Upper lobe of right lung (tissue), 1 donor: ENCODE data around the gene PAWR. TPM values are rescaled to one million over a fixed set of nuclear protein-coding genes. Genes with fewer than 3 reads are reported as not detected.

Source experiments
- ATAC-seq: fragments of 200-7000 bp; cut with Tn5 transposase; one replicate; pipeline ENCODE4 v1.9.1; 2020; ENCODE audit warnings: mild to moderate bottlenecking, moderate library complexity
- DNase-seq: peaks from one replicate; pipeline ENCODE4 v3.0.0-alpha.2; 2020
- H3K27ac ChIP-seq: fragments of 200-600 bp; one replicate; pipeline ENCODE4 v1.8.0; 2022
- H3K27me3 ChIP-seq: fragments of 200-600 bp; one replicate; pipeline ENCODE4 v1.8.0; 2022; ENCODE audit warnings: mild to moderate bottlenecking
- H3K36me3 ChIP-seq: fragments of 200-600 bp; one replicate; pipeline ENCODE4 v1.8.0; 2022
- H3K4me1 ChIP-seq: fragments of 200-600 bp; one replicate; pipeline ENCODE4 v1.8.0; 2022
- H3K4me3 ChIP-seq: fragments of 200-600 bp; one replicate; pipeline ENCODE4 v1.8.0; 2022; ENCODE audit warnings: mild to moderate bottlenecking
- H3K9me3 ChIP-seq: fragments of 200-600 bp; one replicate; pipeline ENCODE4 v1.8.0; 2022
- intact Hi-C: fragments of 100-400 bp; cut with DNase I; formaldehyde crosslinking; loops from one replicate; pipeline ENCODE4 v1.11.0; 2022
- total RNA-seq: library from RNA; stranded (reverse); fragmentation: NEBNext Ultra II Directional; extraction: Animal tissue kit (Norgen Biotek cat#: 25700); gene quantifications from one replicate; pipeline ENCODE4 v1.2.1, GENCODE V29; 2021
- TF ChIP-seq, protein P1 (sequence below): fragments of 200-600 bp; IDR thresholded peaks from one replicate; pipeline ENCODE4 v1.8.0; 2022; ENCODE audit warnings: antibody characterized with exemption
- donor health status: DM: no; HTN: yes; CAD: no; lungs with severe emphysema.

The PAWR gene
- total RNA-seq, 1 donor from 2014 or later: 73.5 TPM

DNA sequence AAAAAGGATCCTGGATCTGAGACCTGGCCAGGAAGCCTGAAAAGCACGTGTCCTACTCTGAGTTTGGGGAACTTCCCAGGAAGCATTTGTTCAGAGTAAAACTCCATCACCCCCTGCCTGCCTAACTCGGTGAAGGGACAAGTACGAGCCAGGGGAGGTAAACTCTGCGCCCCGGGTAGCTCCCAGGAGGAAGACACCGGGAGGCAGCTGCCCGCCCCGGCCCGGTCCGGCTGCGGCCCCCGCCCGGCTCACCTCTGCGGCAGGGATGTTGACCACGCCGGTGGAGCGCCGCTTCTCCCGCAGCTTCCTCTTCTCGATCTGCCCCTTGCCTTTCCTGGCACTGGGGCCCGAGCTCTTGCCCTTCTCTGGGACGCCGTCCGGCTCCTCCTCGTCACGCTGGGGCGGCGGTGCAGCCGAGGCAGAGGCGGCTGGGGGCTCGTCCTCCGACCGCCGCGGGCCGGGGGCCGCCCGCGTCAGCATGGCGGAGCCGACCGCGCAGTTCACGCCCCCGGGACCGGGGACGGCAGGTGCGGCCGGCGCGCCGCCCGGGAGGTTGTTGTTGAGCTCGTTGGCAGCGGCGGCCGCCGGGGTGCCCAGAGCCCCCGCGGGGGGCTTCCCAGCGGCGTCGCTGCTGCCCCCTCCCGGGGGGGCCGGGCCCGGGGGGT lies 1.2 kb downstream of the PAWR start:
- Histone ChIP-seq H3K36me3 (no peaks in the 10 kb centered on the region), H3K27ac (peak overlapping the region; percentile 84), H3K4me3 (peak overlapping the region; percentile 91), H3K4me1 (peaks cover 12% of the 10 kb centered on the region), H3K9me3 (no peaks in the 10 kb centered on the region), H3K27me3 (no peaks in the 10 kb centered on the region)
- DNase-seq: peak; percentile 76
- intact Hi-C loops: no loop called here
- ATAC-seq: peak; percentile 22
- TF ChIP-seq, protein P1, sequence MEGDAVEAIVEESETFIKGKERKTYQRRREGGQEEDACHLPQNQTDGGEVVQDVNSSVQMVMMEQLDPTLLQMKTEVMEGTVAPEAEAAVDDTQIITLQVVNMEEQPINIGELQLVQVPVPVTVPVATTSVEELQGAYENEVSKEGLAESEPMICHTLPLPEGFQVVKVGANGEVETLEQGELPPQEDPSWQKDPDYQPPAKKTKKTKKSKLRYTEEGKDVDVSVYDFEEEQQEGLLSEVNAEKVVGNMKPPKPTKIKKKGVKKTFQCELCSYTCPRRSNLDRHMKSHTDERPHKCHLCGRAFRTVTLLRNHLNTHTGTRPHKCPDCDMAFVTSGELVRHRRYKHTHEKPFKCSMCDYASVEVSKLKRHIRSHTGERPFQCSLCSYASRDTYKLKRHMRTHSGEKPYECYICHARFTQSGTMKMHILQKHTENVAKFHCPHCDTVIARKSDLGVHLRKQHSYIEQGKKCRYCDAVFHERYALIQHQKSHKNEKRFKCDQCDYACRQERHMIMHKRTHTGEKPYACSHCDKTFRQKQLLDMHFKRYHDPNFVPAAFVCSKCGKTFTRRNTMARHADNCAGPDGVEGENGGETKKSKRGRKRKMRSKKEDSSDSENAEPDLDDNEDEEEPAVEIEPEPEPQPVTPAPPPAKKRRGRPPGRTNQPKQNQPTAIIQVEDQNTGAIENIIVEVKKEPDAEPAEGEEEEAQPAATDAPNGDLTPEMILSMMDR: no peak

DNA sequence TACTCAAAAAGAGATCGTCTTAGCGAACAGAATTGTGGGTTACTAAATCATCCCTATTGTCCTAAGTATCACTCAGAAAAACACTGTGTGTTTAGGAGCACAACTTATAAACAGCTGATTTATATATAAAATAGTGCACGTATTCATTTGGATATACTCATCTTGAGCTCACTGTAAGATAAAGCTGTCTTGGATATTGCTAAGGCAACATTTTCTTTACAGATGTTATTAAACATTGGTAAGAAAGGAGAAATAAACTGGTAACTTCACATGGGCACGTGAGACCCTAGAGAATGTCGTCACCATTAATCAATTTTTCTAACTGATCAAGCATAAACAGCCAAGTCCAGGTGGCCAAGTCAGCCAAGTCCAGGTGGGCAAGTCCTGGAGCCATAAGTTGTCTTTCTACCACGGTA lies 1.7 kb downstream of the PAWR start:
- peaks cover 12% of the 10 kb centered on the region for H3K4me1 ChIP-seq
- ATAC-seq (no peak), DNase-seq (no peak)
- intact Hi-C loops: no loop called here
- peak overlapping the region; percentile 91 for H3K4me3 ChIP-seq
- no peaks in the 10 kb centered on the region for H3K9me3 ChIP-seq
- H3K27me3 ChIP-seq: no peaks in the 10 kb centered on the region
- TF ChIP-seq, protein P1: no peak
- H3K36me3 ChIP-seq: no peaks in the 10 kb centered on the region
- H3K27ac ChIP-seq: peak overlapping the region; percentile 84

DNA sequence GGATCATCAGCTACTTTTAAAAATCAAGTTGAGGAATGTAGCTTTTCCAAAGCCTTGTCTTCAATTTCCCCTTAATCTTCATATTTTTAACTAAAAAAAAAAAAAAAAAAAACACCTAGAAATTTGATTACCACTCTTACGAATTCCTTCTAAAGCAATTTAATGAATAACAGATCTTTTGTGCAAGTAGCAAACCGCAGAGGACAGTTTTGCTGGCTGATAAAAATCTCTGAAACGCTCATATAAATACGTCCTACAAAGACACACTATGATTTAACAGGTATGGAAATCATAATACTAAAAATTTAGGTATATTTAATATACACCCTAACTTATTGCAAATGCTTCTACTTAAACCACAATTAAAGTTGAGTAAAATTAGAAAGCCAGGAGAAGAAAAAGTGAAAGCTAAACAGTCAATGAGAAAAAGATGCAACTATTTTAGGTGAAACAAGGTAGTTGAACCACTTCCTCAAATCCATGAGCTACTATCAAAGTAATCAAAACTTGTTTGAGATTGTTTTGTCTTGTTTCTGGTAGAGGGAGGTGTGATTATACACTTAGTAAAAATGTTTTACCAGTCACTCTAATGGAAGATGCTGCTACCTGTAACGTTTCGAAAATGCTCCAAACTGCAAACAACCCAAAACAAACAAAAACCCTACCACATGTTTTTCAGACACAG lies 2.2 kb downstream of the PAWR start:
- no peaks in the 10 kb centered on the region for H3K27me3 ChIP-seq
- H3K4me1 ChIP-seq: peaks cover 12% of the 10 kb centered on the region
- TF ChIP-seq, protein P1: no peak
- DNase-seq (no peak), ATAC-seq (no peak)
- intact Hi-C loops: no loop called here
- no peaks in the 10 kb centered on the region for H3K9me3 ChIP-seq
- peak overlapping the region; percentile 91 for H3K4me3 ChIP-seq
- no peaks in the 10 kb centered on the region for H3K36me3 ChIP-seq
- H3K27ac ChIP-seq: peak overlapping the region; percentile 84

DNA sequence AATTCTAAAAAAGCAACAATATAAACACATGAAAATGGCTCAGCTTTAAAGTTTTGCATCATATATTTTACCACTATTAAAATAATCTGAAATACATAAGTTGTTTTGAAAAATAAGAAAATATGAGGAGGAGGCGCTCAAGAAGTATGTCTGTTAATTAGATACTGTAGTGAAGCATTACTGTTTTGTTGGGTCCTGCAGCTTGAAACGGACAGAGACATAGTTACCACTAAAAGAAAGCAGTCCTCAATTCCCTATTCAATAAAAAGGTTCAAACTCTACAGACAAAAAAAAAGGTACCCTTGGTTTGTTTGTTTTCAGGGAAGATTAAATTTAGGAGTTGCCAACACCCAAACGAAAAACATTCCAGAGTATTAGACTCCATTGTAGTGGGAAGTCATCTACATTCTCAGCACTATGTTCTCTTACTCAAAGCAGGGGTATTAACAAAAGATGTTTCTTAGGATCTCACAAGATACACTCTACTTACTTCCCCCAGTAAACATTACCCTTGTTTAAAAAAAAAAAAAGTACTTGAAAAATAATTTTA lies 3.0 kb downstream of the PAWR start:
- ATAC-seq (no peak), DNase-seq (no peak)
- TF ChIP-seq, protein P1: no peak
- peaks cover 7% of the 10 kb centered on the region for H3K4me1 ChIP-seq
- no peaks in the 10 kb centered on the region for H3K36me3 ChIP-seq
- no peaks in the 10 kb centered on the region for H3K27me3 ChIP-seq
- H3K27ac ChIP-seq: no peak overlapping the region
- no peaks in the 10 kb centered on the region for H3K9me3 ChIP-seq
- intact Hi-C loops: no loop called here
- H3K4me3 ChIP-seq: peak overlapping the region; percentile 91

DNA sequence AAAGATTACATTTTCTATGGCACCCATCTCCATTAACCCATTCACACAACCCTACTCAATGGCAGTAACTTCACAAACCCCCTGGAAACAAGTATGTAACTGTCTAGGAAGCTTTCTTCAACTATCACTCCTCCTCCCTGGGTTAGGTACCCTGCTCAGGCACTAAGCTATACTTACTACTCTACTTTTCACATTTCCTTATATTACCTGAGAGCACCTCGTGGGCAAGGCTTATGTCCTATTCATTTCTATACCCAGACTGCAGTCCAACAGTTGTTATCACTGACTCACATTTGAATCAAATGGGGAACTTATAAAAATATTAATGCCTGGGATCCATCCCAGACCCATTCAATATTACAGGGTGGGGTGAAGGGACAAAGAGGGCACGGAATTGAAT lies 4.6 kb downstream of the PAWR start:
- Histone ChIP-seq H3K4me3 (no peak overlapping the region), H3K9me3 (no peaks in the 10 kb centered on the region), H3K36me3 (no peaks in the 10 kb centered on the region), H3K4me1 (no peaks in the 10 kb centered on the region), H3K27ac (no peak overlapping the region), H3K27me3 (no peaks in the 10 kb centered on the region)
- intact Hi-C loops: no loop called here
- DNase-seq (no peak), ATAC-seq (no peak)
- TF ChIP-seq, protein P1: no peak
